GM12878 (cell line): ENCODE results near the gene CREB3L1. TPM values are rescaled to one million over a fixed set of nuclear protein-coding genes. Genes with fewer than 3 reads are reported as not detected.

ENCODE experiments used
- ATAC-seq: fragments of 200-7000 bp; cut with Tn5 transposase; 3 replicates; pipeline ENCODE4 v1.9.1; 2020; ENCODE audit warnings: mild to moderate bottlenecking, moderate library complexity
- BruUV-seq: library from RNA; stranded (reverse); fragments of 400-500 nt; replicated peaks from 2 replicates; lab custom pipeline; 2021; lab: Mats Ljungman, UMichigan
- CTCF ChIA-PET: fragments of 300-600 bp; sonication (Branson Sonifier 250); formaldehyde crosslinking; extraction: SDS; loops from one replicate; lab custom pipeline; 2021; ENCODE audit warnings: inconsistent platforms; lab: Yijun Ruan, JAX
- POLR2A ChIA-PET: fragments of 350-600 bp; formaldehyde crosslinking; extraction: SDS; loops from one replicate; lab custom pipeline; 2021; ENCODE audit warnings: inconsistent platforms; lab: Charles Lee
- RAD21 ChIA-PET: fragments of 300-600 bp; sonication (Branson Sonifier 250); formaldehyde crosslinking; loops from one replicate; lab custom pipeline; 2023; ENCODE audit warnings: antibody characterized with exemption; ENCODE audit not compliant: unreplicated experiment; lab: Charles Lee
- SMC1A ChIA-PET: fragments of 300-600 bp; sonication (Branson Sonifier 250); formaldehyde crosslinking; loops from one replicate; lab custom pipeline; 2023; ENCODE audit not compliant: unreplicated experiment, uncharacterized antibody; lab: Charles Lee
- DNase-seq: peaks from one replicate; pipeline ENCODE4 v3.0.0-alpha.2; 2011; ENCODE audit warnings: low read depth, low spot score
- FAIRE-seq: peaks from 3 replicates; lab custom pipeline; 2011; peaks lifted over from hg19 to GRCh38; lab: Jason Lieb, UNC
- H2AFZ ChIP-seq: 2 replicates; pipeline ENCODE4 v1.6.0; 2011; ENCODE audit warnings: low read depth, low read length, control low read depth; ENCODE audit not compliant: control insufficient read depth
- H3K27ac ChIP-seq: 2 replicates; pipeline ENCODE4 v1.5.1; 2011; ENCODE audit warnings: control low read depth; ENCODE audit not compliant: control insufficient read depth, insufficient read depth
- H3K27me3 ChIP-seq, 2 experiments: replicated peaks in 1 of 2; 2 replicates each; pipeline versions ENCODE4 v1.6.0 to v1.6.1; 2011; ENCODE audit warnings: low read length in 1 of 2; ENCODE audit not compliant: control insufficient read depth in 2 of 2, insufficient read depth in 2 of 2
- H3K36me3 ChIP-seq, 2 experiments: 2 replicates each; pipeline ENCODE4 v1.5.1; 2011; ENCODE audit warnings: low read length in 1 of 2; ENCODE audit not compliant: control insufficient read depth in 2 of 2, insufficient read depth in 2 of 2
- H3K4me1 ChIP-seq: 2 replicates; pipeline ENCODE4 v1.6.1; 2011; ENCODE audit warnings: mild to moderate bottlenecking, low read length, moderate library complexity, mixed read lengths; ENCODE audit not compliant: control insufficient read depth, insufficient read depth
- H3K4me2 ChIP-seq: 2 replicates; pipeline ENCODE4 v1.6.0; 2011; ENCODE audit warnings: control low read depth; ENCODE audit not compliant: control insufficient read depth, insufficient read depth
- H3K4me3 ChIP-seq: fragments of 200-600 bp; sonication (generic); 2 replicates; pipeline ENCODE4 v1.5.1; 2016
- H3K79me2 ChIP-seq: 2 replicates; pipeline ENCODE4 v1.6.0; 2011; ENCODE audit warnings: low read length; ENCODE audit not compliant: control insufficient read depth, insufficient read depth
- H3K9ac ChIP-seq: 2 replicates; pipeline ENCODE4 v1.8.0; 2011; ENCODE audit warnings: low read length, control low read depth, mixed read lengths; ENCODE audit not compliant: control insufficient read depth, insufficient read depth
- H3K9me3 ChIP-seq: replicated peaks from 3 replicates; pipeline ENCODE4 v1.5.1; 2011; ENCODE audit warnings: mild to moderate bottlenecking, low read length; ENCODE audit not compliant: control insufficient read depth, insufficient read depth
- H4K20me1 ChIP-seq: 2 replicates; pipeline ENCODE4 v1.6.0; 2011; ENCODE audit not compliant: control insufficient read depth, insufficient read depth
- IKZF1 ChIP-seq: fragments of 450-650 bp; conservative IDR thresholded peaks from 2 replicates; pipeline ENCODE4 v1.6.1; 2017; ENCODE audit warnings: antibody characterized with exemption, mild to moderate bottlenecking
- NR2F1 ChIP-seq: fragments of 450-650 bp; conservative IDR thresholded peaks from 2 replicates; pipeline ENCODE4 v1.6.1; 2017; ENCODE audit warnings: mild to moderate bottlenecking
- POU2F2 ChIP-seq: IDR thresholded peaks from 3 replicates; pipeline ENCODE4 v1.6.1; 2011; ENCODE audit warnings: low read depth, mild to moderate bottlenecking, low read length, borderline replicate concordance
- RAD21 ChIP-seq: IDR thresholded peaks from 2 replicates; pipeline ENCODE4 v1.6.1; 2011; ENCODE audit warnings: mild to moderate bottlenecking, low read depth, low read length, moderate library complexity; ENCODE audit not compliant: insufficient read depth
- RELA ChIP-seq: fragments of 450-650 bp; IDR thresholded peaks from 2 replicates; pipeline ENCODE4 v1.8.0; 2014; ENCODE audit warnings: borderline replicate concordance; ENCODE audit not compliant: partially characterized antibody
- RUNX3 ChIP-seq: IDR thresholded peaks from 2 replicates; pipeline ENCODE4 v1.6.1; 2012; ENCODE audit warnings: low read length, inconsistent platforms
- SMC3 ChIP-seq: IDR thresholded peaks from 2 replicates; pipeline ENCODE4 v1.6.1; 2011; ENCODE audit warnings: low read length, improper control_type of control experiment, borderline replicate concordance
- SREBF1 ChIP-seq: IDR thresholded peaks from 2 replicates; pipeline ENCODE4 v1.6.1; 2012; ENCODE audit warnings: mild to moderate bottlenecking, low read length
- YY1 ChIP-seq: IDR thresholded peaks from 2 replicates; pipeline ENCODE4 v1.6.1; 2011; ENCODE audit warnings: low read depth, mild to moderate bottlenecking, low read length
- WGBS: methylation state at CpG from one replicate; pipeline ENCODE4 v1.1.6; 2016; ENCODE audit warnings: low lambda C conversion rate; ENCODE audit not compliant: insufficient replicate concordance, insufficient coverage; ENCODE audit errors: missing lambda C conversion rate; 5-methylcytosine and 5-hydroxymethylcytosine counted together
- in situ Hi-C: fragments of 300-500 bp; cut with MboI; formaldehyde crosslinking; loops from 9 replicates; pipeline ENCODE4 v1.14.3; 2018; ENCODE audit warnings: mixed read lengths
- intact Hi-C: fragments of 100-400 bp; cut with micrococcal nuclease; formaldehyde crosslinking; loops from one replicate; pipeline ENCODE4 v1.14.2; 2022; ENCODE audit not compliant: unreplicated experiment
- polyA plus RNA-seq, 11 experiments: library from polyadenylated mRNA; depleted of rRNA in 4 of 11; unstranded in 6 of 11; stranded (reverse) in 5 of 11; fragments of >200 nt; fragmentation: Nextera tagmentation in 4 of 11; fragmentation: Illumina TruSeq in 1 of 11; extraction: Ambion mirVana in 4 of 11; extraction: Trizol in 1 of 11; gene quantifications; 1 replicate in 1 of 11; 2 replicates in 10 of 11; pipeline versions ENCODE4 v1.2.1 to v1.2.3, GENCODE V29; 2011 to 2016; ENCODE audit warnings: inconsistent platforms in 2 of 11, missing spikeins in 2 of 11, low read depth in 1 of 11
- total RNA-seq, 4 experiments: library from RNA; depleted of rRNA in 3 of 4; stranded (reverse); fragments of >200 nt in 3 of 4; fragmentation: Illumina TruSeq in 1 of 4; extraction: Trizol in 1 of 4; gene quantifications; 2 replicates each; pipeline versions ENCODE4 v1.2.1 to v1.2.3, GENCODE V29; 2013 to 2021
- TF ChIP-seq, protein P1 (sequence below), 3 experiments: IDR thresholded peaks in 2 of 3; conservative IDR thresholded peaks in 1 of 3; 2 replicates each; pipeline ENCODE4 v1.5.1; 2011; ENCODE audit warnings: low read depth in 3 of 3, low read length in 3 of 3, mild to moderate bottlenecking in 3 of 3, control low read depth in 2 of 3, moderate library complexity in 2 of 3, inconsistent platforms in 1 of 3, mixed read lengths in 1 of 3; ENCODE audit not compliant: control insufficient read depth in 2 of 3, insufficient read depth in 1 of 3; ENCODE audit errors: extremely low read depth in 1 of 3

CREB3L1 gene
- total and polyA plus RNA-seq, 10 of the 15 experiments (the other 5 are each of a cell fraction or from before 2014, with no cell fraction given), result 0.03 to 1.4 (median 0.22) TPM

DNA sequence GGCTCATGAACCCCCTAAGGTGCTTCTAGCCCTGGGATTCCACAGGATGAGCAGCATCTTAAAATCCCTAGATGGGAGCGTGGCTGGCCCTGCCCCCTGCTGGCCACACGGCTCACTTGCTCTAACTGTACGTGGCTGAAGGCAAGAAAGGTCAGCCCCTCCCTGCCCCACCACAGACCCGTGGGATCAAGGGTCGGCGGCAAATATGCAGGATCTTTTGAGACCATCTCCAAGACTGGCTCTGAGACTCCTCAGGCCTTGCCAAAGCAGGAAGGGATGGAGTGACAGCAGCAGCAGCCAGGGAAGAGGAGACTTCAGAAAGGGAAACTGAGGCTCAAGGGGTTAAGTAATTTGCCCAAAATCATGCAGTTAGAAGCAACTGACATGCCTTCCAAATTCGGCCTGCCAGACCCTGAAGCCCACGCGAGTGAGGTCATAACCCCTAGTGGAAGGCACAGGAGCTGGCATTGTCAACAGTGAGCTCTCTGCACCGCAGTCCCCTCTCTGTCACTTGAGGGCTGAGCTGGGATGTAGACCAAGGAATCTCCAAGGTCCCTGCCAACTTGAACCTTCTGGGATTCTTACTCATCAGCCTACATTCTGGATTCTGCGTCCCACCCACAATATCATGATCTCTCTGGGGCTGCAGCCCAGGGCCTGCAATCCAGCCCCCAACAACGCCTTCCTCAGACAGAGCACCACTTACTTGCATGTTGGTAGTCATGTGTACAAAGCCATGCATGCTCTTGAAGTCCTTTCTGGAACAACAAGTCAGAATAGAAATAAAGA lies 31.4 kb downstream of the CREB3L1 start:
- Histone ChIP-seq H2AFZ (no peak overlapping the region), H3K79me2 (no peaks in the 10 kb centered on the region), H4K20me1 (no peaks in the 10 kb centered on the region), H3K27me3 (no peaks in the 10 kb centered on the region; a peak in 1 of 4 replicates), H3K9ac (no peak overlapping the region), H3K4me2 (no peak overlapping the region), H3K4me1 (peaks cover 7% of the 10 kb centered on the region), H3K36me3 (no peaks in the 10 kb centered on the region), H3K27ac (no peak overlapping the region), H3K9me3 (no peaks in the 10 kb centered on the region), H3K4me3 (no peak overlapping the region)
- ChIA-PET RAD21 (interaction anchor here (0.6 to 14.8 kb wide), 15 partner anchors 9 to 1343 kb away, joined by 3 to 316 read pairs (median 4); partner anchors contain the start of genes CREB3L1 and DGKZ), CTCF (interaction anchor here (0.9 to 14.4 kb wide), 31 partner anchors 10 to 466 kb away, joined by 3 to 626 read pairs (median 5); partner anchors contain the start of genes CREB3L1 and DGKZ), SMC1A (interaction anchor here (0.8 to 7.0 kb wide), 20 partner anchors 9 to 344 kb away, joined by 3 to 120 read pairs (median 4); partner anchors contain the start of gene CREB3L1), POLR2A (interaction anchor here (1.0 to 1.5 kb wide), 4 partner anchors 42 to 69 kb away, joined by 3 to 9 read pairs (median 5); no protein-coding TSS in a partner anchor)
- FAIRE-seq (peak; percentile 72), ATAC-seq (peak; percentile 90), DNase-seq (no peak)
- BruUV-seq, result no TSS peak
- intact Hi-C loops, result loop anchor here (1.0 to 10.0 kb wide), 5 partner anchors 62 to 344 kb away; partner anchors contain the start of gene PHF21A
- in situ Hi-C loops, result no loop called here
- WGBS, result 15% methylated on average over 12 of the region's 12 CpGs
- peak; percentile 69 for TF ChIP-seq NR2F1
- TF ChIP-seq RAD21, result peak; percentile 88
- TF ChIP-seq YY1, result peak; percentile 64; the same call in 1 of the 2 replicates
- TF ChIP-seq, protein P1, sequence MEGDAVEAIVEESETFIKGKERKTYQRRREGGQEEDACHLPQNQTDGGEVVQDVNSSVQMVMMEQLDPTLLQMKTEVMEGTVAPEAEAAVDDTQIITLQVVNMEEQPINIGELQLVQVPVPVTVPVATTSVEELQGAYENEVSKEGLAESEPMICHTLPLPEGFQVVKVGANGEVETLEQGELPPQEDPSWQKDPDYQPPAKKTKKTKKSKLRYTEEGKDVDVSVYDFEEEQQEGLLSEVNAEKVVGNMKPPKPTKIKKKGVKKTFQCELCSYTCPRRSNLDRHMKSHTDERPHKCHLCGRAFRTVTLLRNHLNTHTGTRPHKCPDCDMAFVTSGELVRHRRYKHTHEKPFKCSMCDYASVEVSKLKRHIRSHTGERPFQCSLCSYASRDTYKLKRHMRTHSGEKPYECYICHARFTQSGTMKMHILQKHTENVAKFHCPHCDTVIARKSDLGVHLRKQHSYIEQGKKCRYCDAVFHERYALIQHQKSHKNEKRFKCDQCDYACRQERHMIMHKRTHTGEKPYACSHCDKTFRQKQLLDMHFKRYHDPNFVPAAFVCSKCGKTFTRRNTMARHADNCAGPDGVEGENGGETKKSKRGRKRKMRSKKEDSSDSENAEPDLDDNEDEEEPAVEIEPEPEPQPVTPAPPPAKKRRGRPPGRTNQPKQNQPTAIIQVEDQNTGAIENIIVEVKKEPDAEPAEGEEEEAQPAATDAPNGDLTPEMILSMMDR (IDR thresholded peaks at IDR 0.05 in 2 of 3, conservative IDR thresholded peaks at IDR 0.05 in 1 of 3; ENCODE audit: control insufficient read depth in 2 of 3, extremely low read depth in 1 of 3, insufficient read depth in 1 of 3, low read depth in 3 of 3, low read length in 3 of 3), result peak; percentile 85 to 96 (median 93)
- 0 out of 3 replicates have a peak, but pooled peaks have one; percentile 25 for TF ChIP-seq POU2F2
- peak; percentile 27 for TF ChIP-seq RELA
- TF ChIP-seq SMC3, result peak; percentile 97
- TF ChIP-seq IKZF1, result peak; percentile 20; the same call in 1 of the 2 replicates
- TF ChIP-seq RUNX3, result no peak
- no peak for TF ChIP-seq SREBF1
